GM18519 (cell line): ENCODE measurements around the gene PROKR2.

Source experiments
- ATAC-seq: cut with Tn5 transposase; IDR thresholded peaks from one replicate; pipeline ENCODE4 v1.9.1; 2021; ENCODE audit warnings: mild to moderate bottlenecking, moderate library complexity; ENCODE audit not compliant: unreplicated experiment, low FRiP score

Gene PROKR2

DNA sequence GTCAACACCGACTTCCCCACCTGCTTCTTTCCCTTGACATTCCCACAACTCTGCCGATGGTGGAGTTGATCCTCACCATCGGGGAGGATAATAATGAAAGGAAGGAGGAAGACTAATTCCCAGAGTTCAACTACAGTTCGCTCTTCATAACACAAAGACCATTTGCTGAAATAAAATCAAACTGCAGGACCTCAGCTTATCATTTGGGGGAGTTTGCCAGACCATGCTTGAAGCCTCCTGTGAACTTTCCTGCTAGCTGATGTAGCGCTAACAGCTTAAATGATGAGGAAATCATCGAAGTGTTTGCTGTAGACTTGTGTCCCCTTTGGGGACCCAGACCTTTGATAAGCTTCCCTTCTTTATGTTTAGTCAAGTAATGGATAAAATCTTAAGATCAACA lies 26.2 kb downstream of the PROKR2 start:
- no peak for ATAC-seq

DNA sequence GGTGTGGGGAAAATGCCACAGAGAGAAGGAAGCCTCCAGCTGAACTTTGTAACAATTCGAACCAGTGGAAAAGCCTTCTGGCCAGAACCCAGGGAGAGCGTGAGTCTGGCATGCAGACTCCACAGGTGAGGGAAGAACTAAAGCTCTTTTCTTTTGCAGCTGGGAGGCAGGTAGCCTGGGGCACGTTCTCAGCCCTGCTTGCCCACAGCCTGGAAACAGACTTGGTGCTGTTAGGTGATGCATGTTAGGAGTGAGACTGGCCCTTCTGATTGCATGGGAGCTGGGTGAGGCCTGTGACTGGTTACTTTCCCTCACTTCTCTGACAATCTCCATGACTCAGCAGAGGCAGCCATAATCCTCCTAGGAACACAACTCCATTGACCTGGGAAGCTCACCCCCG lies 34.2 kb downstream of the PROKR2 start:
- no peak for ATAC-seq

DNA sequence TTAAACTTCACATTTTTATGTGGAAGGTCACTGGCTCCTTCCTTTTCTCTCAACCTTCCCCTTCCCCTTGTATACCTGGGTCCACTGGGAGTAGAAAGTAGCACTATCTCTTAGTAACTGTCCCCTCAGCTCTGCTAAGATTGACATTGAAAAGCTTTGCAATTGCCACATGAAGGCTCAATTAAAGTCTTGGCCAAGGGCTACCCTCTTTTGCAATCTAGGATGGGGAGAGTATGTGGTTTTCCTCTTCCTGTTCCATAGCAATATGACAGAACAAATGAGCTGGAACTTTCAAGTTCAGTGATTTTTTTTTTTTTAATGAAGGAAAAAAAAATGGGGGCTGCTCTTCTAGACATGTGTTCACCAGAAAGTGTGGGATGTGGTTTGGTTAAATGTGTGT lies 37.1 kb downstream of the PROKR2 start:
- ATAC-seq = no peak

DNA sequence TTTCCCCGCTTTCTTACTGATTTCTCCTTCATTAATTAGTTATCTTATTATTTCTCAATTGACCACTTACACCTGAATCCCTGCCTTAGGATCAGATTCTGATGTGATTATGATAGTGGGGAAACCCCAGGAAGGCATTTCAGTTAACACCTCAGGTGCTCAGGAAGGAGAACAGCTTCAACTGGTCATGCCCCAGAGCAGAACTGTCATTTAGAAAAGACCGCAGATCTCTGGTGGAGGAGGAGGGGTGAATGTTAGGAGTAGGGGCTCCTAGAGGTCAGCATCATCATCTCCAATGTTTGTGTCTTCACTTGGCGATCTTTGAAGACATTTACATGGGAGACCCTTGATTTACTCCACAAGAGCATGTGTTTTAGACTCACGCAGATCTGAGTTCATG lies 44.5 kb downstream of the PROKR2 start:
- ATAC-seq = no peak

DNA sequence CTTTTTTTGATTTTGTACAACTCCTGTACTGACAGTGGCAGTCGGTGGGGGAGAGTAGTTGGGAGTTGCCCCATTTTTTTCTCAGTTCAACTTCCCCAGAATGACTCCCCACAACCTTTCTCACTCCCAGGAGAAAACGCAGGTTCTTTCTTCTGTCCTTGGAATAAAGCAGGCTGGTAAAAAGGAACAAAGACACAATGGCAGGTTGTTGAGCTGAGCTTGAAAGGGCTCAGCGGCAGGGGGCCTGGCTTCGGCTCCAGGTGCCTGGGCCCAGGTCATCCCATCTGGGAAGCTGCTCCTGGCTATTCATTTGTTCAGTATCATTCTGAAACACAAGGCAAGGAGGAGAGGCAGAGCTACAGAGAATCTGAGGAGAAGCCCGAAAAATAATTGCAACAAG lies 46.2 kb downstream of the PROKR2 start:
- no peak for ATAC-seq

DNA sequence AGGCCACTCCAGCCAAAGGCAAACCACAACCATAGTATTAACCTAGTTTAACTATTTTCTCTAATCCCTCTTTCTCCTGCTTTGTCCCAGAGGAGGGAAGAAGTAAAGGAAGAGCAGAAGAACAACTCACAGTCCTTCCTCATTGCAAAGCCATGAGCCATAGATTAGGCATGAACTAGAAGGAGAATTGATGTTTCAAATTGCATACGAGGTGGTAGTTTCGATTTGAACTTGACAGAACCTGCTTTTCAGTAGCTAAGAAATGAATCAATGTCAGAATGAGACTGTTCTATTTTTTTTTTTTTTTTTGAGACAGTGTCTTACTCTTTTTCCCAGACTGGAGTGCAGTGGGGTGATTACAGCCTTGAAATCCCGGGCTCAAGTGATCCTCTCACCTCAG lies 48.3 kb downstream of the PROKR2 start:
- no peak for ATAC-seq

DNA sequence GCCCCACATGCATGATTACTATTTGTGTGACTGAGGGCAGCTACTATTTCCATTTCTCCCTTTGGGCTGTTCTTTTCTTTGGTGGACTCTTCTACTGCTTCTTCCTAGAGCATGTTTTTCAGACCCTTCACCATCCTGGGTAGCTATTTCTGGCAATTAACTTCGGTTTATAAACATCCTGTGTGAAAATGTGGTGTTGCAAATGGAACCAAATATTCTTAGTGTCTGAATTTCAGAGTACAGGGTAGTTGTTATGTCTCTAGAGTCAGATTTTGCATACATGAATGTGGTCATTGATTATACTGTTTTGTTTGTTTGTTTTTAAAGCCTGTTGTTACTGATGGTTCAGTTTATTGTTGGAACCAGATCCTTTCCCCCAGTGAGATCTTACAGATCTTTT lies 49.7 kb downstream of the PROKR2 start:
- no peak for ATAC-seq
